HUES64 (cell line): ENCODE measurements around the gene CASP12.

ENCODE experiments used
- H3K27ac ChIP-seq: 2 replicates; pipeline ENCODE4 v1.7.0; 2013; ENCODE audit warnings: low read depth, low read length, inconsistent platforms
- H3K27me3 ChIP-seq: 2 replicates; pipeline ENCODE4 v1.6.1; 2013; ENCODE audit warnings: mild to moderate bottlenecking, low read length; ENCODE audit not compliant: insufficient read depth
- H3K36me3 ChIP-seq: 2 replicates; pipeline ENCODE4 v1.6.1; 2013; ENCODE audit warnings: mild to moderate bottlenecking, low read length; ENCODE audit not compliant: insufficient read depth
- H3K4me1 ChIP-seq: 2 replicates; pipeline ENCODE4 v1.6.1; 2013; ENCODE audit warnings: mild to moderate bottlenecking, low read length, moderate library complexity; ENCODE audit not compliant: insufficient read depth
- H3K4me3 ChIP-seq: 2 replicates; pipeline ENCODE4 v1.5.1; 2013; ENCODE audit warnings: mild to moderate bottlenecking, low read length, moderate library complexity
- H3K9ac ChIP-seq: 2 replicates; pipeline ENCODE4 v1.6.1; 2013; ENCODE audit warnings: mild to moderate bottlenecking, low read depth, low read length
- H3K9me3 ChIP-seq: 2 replicates; pipeline ENCODE4 v1.6.1; 2013; ENCODE audit warnings: low read depth, low read length; ENCODE audit not compliant: insufficient read depth
- WGBS: fragments of 150-250, 120-280 bp; methylation state at CpG from one replicate; pipeline ENCODE4 v1.1.7; 2013; ENCODE audit warnings: missing lambda C conversion rate; 5-methylcytosine and 5-hydroxymethylcytosine counted together

CASP12 gene

GRCh38 chr11:104891135-104891534, 7.1 kb downstream of the CASP12 start:
- H3K27ac ChIP-seq = no peak overlapping the region
- no peak overlapping the region for H3K9ac ChIP-seq
- H3K27me3 ChIP-seq = no peaks in the 10 kb centered on the region
- H3K36me3 ChIP-seq = no peaks in the 10 kb centered on the region
- no peak overlapping the region for H3K4me3 ChIP-seq
- peaks cover 16% of the 10 kb centered on the region; the same call in 1 of the 2 replicates for H3K4me1 ChIP-seq
- no peaks in the 10 kb centered on the region for H3K9me3 ChIP-seq
- WGBS = 95% methylated on average over 4 of the region's 4 CpGs

DNA sequence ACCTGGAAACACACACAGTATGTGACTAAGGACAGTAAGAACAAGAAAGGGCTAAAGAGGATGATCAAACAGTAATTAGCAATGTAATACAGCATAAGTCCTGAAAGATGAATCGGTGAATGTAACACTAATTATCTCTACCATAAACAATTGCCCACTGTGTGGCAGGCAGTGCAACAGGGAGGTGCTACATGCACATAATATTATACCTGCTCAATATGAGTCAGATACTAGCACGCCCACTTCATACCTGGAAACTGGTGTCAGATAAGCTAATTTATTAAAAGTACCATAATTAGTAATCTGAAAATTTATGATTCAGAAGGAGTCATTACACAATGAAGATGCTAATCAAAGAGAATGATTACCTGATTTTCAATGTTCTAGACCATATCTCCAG, 14.9 kb downstream of the CASP12 start:
- H3K27ac ChIP-seq = no peak overlapping the region
- H3K4me3 ChIP-seq = no peak overlapping the region
- WGBS = 94% methylated on average over 1 of the region's 2 CpGs

DNA sequence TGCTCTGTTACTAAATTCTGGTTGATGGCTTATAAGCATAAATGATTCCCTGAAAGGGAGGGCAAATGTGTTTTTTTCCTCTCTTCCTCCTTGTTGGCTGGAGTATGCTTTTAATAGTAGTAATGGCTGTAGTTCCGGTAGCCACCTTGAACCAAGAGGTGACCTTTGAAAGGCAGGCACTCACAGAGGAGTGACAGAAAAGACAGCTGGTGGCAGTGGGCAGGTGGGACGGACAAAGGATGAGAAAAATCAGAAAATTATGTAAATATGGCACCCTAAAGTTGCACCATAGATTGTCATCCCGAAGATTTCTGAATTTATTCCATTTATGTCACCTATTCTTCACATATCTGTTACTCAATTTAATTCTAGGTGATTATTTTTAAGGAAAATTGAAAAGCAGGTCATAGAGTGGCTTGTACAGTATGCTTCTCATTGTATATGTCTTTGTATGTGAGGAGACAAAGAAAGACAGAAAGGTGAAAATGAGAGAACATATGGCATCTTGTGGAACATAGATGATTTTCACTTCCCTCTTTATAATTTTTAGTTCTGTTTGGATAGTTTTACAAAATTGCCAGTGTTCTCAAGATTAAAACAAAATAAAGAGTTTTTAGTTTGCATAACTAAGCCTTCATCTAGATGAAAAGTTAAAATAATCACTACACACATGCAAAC, 17.0 kb downstream of the CASP12 start:
- Histone ChIP-seq H3K4me3 (no peak overlapping the region), H3K27ac (no peak overlapping the region), H3K9ac (no peak overlapping the region), H3K36me3 (no peaks in the 10 kb centered on the region), H3K9me3 (no peaks in the 10 kb centered on the region), H3K27me3 (no peaks in the 10 kb centered on the region), H3K4me1 (no peaks in the 10 kb centered on the region)
- WGBS = 97% methylated on average over 2 of the region's 3 CpGs

More for the DNA sequence above, 14.9 kb downstream of the CASP12 start:
- Histone ChIP-seq H3K9me3 (no peaks in the 10 kb centered on the region), H3K36me3 (no peaks in the 10 kb centered on the region), H3K4me1 (no peaks in the 10 kb centered on the region), H3K9ac (no peak overlapping the region), H3K27me3 (no peaks in the 10 kb centered on the region)

DNA sequence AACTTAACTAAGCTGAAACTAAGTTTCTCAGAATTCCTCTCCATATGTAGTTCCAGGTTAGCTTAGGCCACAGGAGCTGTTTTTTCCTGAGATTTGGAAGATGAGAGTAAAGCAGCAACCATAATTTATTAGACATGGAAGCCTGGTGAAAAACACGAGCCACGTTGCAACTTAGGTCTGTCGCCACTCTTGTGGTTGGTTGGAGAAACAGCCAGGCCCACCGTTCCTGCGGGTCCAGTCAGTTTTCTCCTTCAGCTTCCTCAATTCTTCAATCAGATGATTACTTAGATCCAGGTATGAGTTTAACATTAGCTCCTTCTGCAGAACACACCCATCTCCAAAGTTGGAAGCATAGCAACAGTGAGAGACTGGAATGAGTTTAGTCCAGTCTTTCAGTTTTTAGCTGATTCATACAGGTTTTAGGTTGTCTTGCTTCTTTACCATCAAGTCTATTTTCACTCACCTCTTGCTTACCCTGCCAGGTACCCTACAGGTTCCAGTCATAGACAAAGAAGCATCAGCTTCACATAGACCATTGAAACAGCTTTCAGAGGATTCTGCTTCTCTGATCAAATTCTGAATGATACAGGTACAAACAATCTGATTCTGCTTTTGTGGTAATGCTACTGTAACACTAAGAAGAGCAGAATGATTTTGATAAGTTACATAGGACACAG, 18.6 kb downstream of the CASP12 start:
- H3K9me3 ChIP-seq = no peaks in the 10 kb centered on the region
- no peak overlapping the region for H3K4me3 ChIP-seq
- no peak overlapping the region for H3K9ac ChIP-seq
- no peaks in the 10 kb centered on the region for H3K4me1 ChIP-seq
- no peak overlapping the region for H3K27ac ChIP-seq
- no peaks in the 10 kb centered on the region for H3K36me3 ChIP-seq
- H3K27me3 ChIP-seq = no peaks in the 10 kb centered on the region
- 95% methylated on average over 5 of the region's 5 CpGs for WGBS

GRCh38 chr11:104876861-104877431, 21.3 kb downstream of the CASP12 start:
- no peak overlapping the region for H3K4me3 ChIP-seq
- 88% methylated on average over 4 of the region's 5 CpGs for WGBS

GRCh38 chr11:104876324-104876723, 21.9 kb downstream of the CASP12 start:
- Histone ChIP-seq H3K36me3 (no peaks in the 10 kb centered on the region), H3K27me3 (no peaks in the 10 kb centered on the region), H3K9ac (no peak overlapping the region), H3K4me3 (no peak overlapping the region), H3K27ac (no peak overlapping the region), H3K4me1 (no peaks in the 10 kb centered on the region), H3K9me3 (no peaks in the 10 kb centered on the region)

More at GRCh38 chr11:104876861-104877431, 21.3 kb downstream of the CASP12 start:
- Histone ChIP-seq H3K27me3 (no peaks in the 10 kb centered on the region), H3K4me1 (no peaks in the 10 kb centered on the region), H3K9me3 (no peaks in the 10 kb centered on the region), H3K36me3 (no peaks in the 10 kb centered on the region), H3K27ac (no peak overlapping the region), H3K9ac (no peak overlapping the region)

DNA sequence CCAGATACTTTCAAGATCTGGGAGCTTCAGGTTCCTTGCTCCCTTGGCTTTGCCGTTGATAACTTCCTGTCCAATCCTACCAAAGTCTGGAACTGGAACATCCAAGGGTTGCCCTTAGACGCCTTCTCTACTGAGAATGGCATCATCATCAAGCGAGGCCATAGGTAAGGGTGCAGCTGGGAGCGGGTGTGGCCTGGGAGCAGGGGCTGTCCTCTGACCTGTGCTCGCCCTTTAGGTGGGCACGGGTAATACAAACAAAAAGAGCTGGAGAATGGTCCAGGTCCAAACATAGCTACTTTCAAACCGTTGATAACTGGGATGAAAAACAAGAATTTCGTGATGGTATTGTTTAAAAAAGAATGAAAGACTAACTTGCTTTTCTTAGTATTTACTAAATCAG, 25.0 kb downstream of the CASP12 start:
- Histone ChIP-seq H3K4me1 (peaks cover 6% of the 10 kb centered on the region; the same call in 1 of the 2 replicates), H3K36me3 (no peaks in the 10 kb centered on the region), H3K9ac (no peak overlapping the region), H3K4me3 (no peak overlapping the region), H3K27ac (no peak overlapping the region), H3K27me3 (no peaks in the 10 kb centered on the region), H3K9me3 (no peaks in the 10 kb centered on the region)
- 85% methylated on average over 7 of the region's 8 CpGs for WGBS

- H3K27ac ChIP-seq = no peak overlapping the region
- no peaks in the 10 kb centered on the region for H3K27me3 ChIP-seq
- H3K9me3 ChIP-seq = no peaks in the 10 kb centered on the region
- H3K4me3 ChIP-seq = no peak overlapping the region
- H3K36me3 ChIP-seq = no peaks in the 10 kb centered on the region
- 100% methylated on average over 3 of the region's 3 CpGs for WGBS
- H3K4me1 ChIP-seq = peaks cover 6% of the 10 kb centered on the region; the same call in 1 of the 2 replicates
- no peak overlapping the region for H3K9ac ChIP-seq
Measured at GRCh38 chr11:104872393-104872792, 25.9 kb downstream of the CASP12 start.

GRCh38 chr11:104870910-104871309, 27.4 kb downstream of the CASP12 start:
- no peaks in the 10 kb centered on the region for H3K27me3 ChIP-seq
- peaks cover 6% of the 10 kb centered on the region; the same call in 1 of the 2 replicates for H3K4me1 ChIP-seq
- no peak overlapping the region for H3K9ac ChIP-seq
- H3K4me3 ChIP-seq = no peak overlapping the region
- no peaks in the 10 kb centered on the region for H3K9me3 ChIP-seq
- H3K36me3 ChIP-seq = no peaks in the 10 kb centered on the region
- no peak overlapping the region for H3K27ac ChIP-seq

- H3K4me3 ChIP-seq = no peak overlapping the region
- H3K9ac ChIP-seq = no peak overlapping the region
- H3K9me3 ChIP-seq = 0 out of 2 replicates have a peak, but pooled peaks cover 5% of the 10 kb centered on the region
- H3K27ac ChIP-seq = no peak overlapping the region
- H3K36me3 ChIP-seq = no peaks in the 10 kb centered on the region
- no peaks in the 10 kb centered on the region for H3K27me3 ChIP-seq
- WGBS = 90% methylated on average over 2 of the region's 2 CpGs
- H3K4me1 ChIP-seq = peaks cover 6% of the 10 kb centered on the region; the same call in 1 of the 2 replicates
Measured at GRCh38 chr11:104866815-104867214, 31.4 kb downstream of the CASP12 start.

GRCh38 chr11:104858882-104859775, 39.1 kb downstream of the CASP12 start:
- no peaks in the 10 kb centered on the region for H3K9me3 ChIP-seq
- H3K36me3 ChIP-seq = no peaks in the 10 kb centered on the region
- H3K4me3 ChIP-seq = no peak overlapping the region
- no peaks in the 10 kb centered on the region for H3K27me3 ChIP-seq
- WGBS = 94% methylated on average over 6 of the region's 7 CpGs
- peaks cover 24% of the 10 kb centered on the region for H3K4me1 ChIP-seq
- no peak overlapping the region for H3K9ac ChIP-seq
- no peak overlapping the region for H3K27ac ChIP-seq
